ENCODE data around the gene SOS2. TPM values are rescaled to one million over a fixed set of nuclear protein-coding genes. Genes with fewer than 3 reads are reported as not detected.

The SOS2 gene
- total and polyA plus RNA-seq, 2 of the 8 experiments (the other 6 are each of a cell fraction or from before 2014, with no cell fraction given), result 2.8 to 12.7 TPM

DNA sequence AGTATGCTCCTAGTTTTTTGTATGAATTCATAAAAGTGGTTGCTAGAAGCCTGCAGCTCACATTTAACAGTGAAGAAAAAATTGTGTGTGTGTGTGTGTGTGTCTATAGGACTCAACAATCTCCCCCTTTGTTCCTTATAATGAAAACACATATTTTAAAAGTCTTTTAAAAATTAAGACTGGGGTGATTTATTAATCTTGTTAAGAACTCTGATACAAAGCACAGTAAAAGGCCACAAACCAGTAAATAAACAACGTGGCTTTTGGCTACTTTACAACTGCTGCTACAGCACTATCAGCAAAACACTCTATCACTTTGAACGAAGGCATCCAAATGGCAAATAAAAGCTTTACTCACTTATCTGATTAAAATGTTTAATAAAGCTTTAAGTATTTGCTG, 114.4 kb downstream of the SOS2 start (continued):
- TF ChIP-seq BRCA1 (IDR thresholded peaks at IDR 0.05; ENCODE audit: low read depth, low read length), result no peak
- no peak for TF ChIP-seq SP2 (IDR thresholded peaks at IDR 0.05; ENCODE audit: low read length)
- TF ChIP-seq KDM5A (IDR thresholded peaks at IDR 0.05; ENCODE audit: low read length), result no peak
- TF ChIP-seq PHF8 (conservative IDR thresholded peaks at IDR 0.05; ENCODE audit: low read depth, low read length), result no peak
- no peak for TF ChIP-seq KDM1A (IDR thresholded peaks at IDR 0.05; ENCODE audit: borderline replicate concordance, low read length)
- no peak for TF ChIP-seq SIX5 (IDR thresholded peaks at IDR 0.05; ENCODE audit: low read depth, low read length)
- TF ChIP-seq NANOG (IDR thresholded peaks at IDR 0.05; ENCODE audit: insufficient read depth, low read depth, low read length, poor library complexity, severe bottlenecking), result no peak
- no peak for TF ChIP-seq BACH1 (IDR thresholded peaks at IDR 0.05; ENCODE audit: low read length)

Data from H1 (cell line).